UCSD-AML1 (cell line): Measurements from ENCODE around the gene MYO1E.
"Not testable (repeated sequence)": the region's sequence is repeated elsewhere in the genome, so short reads cannot be mapped to it uniquely, and the experiment has no call there.

Source experiments
- DNase-seq: peaks from one replicate; lab custom pipeline; 2025; ENCODE audit not compliant: unreplicated experiment; lab: John Stamatoyannopoulos, UW

Gene MYO1E

DNA sequence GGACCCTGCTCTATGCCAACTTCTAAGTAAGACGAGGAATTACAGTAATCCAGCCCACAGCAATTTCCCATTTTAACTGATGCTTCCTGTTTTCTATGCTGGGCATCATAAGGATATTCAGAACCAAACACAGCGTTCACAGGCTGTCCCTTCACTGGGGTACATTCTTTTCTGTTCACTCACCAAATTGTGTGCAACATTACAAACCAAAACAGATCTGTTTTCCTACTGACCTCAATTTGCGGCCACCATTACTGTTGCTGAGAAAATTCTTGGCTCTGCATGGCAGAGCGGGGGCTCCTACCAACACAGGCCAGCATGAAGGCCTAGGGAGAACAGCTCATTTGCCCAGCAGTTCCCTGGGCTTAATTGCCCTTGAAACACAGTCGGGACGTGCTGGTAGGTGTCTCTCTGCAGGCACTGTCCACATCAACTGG is 76.5 kb downstream of the MYO1E start:
- no peak for DNase-seq

DNA sequence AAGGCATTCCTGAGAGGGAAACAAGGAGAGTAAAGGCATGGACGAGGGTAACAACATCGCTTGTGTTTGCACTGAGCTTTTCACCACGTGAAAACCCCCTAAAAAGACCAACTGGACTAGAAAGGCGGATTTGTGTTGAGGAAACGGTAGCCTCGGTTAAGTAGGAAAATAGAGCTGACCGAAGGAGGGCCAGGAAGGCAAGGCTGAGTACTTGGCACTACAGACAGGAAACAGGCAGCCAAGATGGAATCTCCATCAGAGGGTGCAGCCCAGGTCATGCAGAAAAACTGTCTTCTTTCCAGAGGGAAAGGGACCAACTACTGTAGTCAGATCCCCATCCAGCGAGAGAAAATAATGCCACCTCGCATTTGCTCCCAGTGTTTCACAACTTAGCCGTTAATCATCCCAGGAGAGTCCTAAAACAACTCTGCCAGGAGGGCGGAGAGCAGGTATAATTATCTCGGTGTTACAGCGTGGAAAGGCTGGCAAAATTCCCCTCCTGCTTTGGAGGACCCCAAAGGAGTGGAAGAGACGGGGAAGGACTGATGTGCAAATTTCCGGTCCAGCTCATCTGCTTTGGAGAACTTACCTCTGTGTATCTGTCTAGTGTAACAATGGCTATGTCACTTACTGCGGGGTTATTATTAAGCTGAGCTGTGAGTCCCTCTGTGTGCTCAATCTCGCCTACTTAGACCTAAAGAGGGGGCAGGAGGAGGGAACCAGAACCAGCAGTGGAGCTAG is 77.2 kb downstream of the MYO1E start:
- no peak for DNase-seq

DNA sequence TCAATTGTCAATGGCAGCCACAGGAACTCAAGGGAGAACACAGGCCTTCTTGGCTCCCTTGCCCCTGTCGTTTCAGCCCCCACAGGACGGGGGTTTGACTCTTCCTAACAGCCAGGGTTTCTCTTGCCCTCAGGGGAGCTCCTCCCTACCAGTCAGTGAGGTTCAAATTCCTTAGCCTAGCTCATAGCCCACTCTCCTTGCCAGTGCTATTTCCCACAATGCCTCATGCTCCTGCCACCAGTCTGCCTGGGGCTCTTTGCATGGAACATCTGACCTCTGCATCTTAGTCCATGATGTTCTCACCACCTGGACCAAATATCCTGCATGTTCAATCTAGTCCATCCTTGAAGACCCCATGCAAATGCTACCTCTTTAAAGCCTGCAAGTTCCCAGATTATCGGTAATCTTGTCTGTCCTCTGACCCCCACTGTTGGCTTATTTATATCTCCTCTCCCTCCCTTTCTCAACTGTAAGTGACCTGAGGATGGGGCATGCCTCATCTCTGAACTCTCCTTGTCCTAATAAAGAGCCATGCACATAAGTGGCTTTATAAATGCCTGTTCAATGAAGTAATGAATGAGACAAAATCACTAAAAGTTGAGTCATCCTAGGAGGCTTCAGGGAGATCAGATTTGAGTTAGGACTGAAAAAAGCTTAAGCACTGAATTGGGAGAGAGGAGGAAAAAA is 78.0 kb downstream of the MYO1E start:
- no peak for DNase-seq

DNA sequence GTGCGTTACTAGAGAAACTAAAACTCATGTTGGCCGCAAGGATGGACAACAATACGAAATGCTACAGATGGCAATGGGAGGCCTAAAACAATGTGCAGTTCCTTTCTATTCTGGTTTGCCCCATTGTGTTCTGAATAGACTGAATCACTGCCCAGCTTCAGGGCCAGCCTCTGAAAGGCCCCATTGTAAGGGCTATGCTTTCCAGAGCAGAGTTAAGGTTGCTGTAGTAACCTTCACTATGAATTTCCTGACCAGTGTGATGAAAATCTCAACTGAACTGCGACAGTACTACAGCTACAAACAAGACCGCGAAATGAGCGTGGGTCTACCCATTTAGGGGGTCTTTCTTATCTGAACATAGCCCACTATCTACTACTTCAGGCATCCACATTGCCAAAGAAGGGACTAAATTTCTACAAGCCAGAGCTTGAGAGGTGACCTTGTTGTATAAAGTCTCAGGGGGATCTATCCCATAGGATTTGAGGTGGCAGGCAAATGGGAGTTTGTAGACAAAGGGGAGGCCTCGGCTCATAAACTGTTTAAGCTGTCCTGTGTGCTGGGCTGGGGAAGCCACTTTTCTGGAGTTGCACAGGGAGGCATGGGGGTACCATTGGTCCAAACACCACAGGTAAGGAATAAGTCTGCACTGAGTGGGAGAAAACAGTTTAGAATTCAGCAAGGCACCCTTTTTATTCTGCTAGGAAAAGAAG is 80.1 kb downstream of the MYO1E start:
- no peak for DNase-seq

DNA sequence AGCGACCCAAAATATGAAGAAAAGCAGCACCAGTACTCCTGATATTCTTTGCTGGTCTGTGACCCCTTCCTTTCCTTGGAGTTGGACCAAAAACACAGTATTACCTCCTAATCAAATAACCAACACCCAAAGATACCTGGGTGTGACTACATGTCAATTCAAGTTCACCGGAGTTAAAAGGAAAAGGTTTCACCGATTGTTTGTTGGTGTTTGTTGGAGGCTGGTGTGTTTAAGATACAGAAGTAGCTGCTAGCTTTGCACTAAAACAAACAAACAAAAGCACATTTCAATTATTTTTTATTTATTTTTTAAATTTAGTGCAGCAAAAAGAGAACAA is 81.5 kb downstream of the MYO1E start:
- DNase-seq = no peak

DNA sequence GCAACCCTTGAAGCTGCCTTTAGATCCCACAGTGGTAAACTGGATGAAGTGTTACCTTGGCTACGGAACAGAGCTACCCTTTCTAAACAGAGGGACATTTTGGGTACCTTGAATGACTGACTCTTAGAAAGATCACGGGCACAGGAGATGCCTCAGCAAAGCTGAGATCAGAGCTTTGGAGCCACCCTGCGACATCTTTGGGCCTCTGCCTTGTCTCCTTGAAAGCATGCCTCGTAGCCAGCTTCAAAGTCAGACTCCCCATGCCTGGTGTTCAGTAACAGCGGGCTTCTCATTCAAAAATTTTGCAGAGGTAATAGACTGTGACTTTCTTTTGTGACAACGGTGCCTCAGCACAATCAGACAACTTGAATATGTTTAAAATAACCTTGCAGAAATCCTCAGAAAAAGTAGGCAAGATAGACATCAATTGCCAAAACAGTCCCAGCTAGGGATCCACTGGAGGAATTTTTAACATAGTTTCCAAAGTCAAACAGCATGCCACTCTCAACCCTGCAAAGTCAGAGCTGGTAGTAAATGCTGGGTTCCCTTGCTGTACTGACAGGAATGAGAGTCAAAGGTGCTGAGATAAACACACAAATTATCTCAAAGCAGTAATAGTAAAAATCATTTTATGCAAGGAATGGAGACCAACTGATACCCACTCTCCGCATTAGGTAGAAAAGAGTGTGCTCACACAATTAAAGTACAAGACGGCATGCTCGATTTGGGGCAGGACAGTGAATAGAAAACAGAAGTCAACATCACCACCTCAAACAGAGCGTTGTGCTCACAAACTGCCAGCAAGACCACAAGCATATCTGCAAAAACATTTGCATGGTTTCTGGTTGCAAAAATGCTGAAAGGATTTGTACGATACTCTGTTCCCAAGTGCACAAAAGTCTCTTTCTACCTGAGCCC is 82.1 kb downstream of the MYO1E start:
- no peak for DNase-seq

DNA sequence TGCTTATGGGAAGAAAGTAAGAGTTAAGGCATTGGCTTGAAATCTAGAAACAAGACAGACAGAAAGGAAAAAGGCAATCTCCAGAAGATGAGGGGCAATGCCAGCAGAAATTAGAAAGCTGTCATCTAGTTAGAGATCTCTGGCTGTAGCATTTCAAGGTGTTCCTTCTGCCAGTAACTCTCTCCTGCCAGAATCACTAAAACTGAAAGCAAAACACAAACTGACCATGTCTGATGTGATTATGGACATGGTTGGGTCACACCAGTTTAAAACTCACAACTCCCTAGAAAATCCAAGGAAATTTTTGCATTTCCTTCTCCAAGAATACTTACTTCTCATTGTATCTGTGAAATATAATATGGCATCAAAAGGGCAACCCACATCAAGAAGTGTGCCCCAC is 83.1 kb downstream of the MYO1E start:
- no peak for DNase-seq

DNA sequence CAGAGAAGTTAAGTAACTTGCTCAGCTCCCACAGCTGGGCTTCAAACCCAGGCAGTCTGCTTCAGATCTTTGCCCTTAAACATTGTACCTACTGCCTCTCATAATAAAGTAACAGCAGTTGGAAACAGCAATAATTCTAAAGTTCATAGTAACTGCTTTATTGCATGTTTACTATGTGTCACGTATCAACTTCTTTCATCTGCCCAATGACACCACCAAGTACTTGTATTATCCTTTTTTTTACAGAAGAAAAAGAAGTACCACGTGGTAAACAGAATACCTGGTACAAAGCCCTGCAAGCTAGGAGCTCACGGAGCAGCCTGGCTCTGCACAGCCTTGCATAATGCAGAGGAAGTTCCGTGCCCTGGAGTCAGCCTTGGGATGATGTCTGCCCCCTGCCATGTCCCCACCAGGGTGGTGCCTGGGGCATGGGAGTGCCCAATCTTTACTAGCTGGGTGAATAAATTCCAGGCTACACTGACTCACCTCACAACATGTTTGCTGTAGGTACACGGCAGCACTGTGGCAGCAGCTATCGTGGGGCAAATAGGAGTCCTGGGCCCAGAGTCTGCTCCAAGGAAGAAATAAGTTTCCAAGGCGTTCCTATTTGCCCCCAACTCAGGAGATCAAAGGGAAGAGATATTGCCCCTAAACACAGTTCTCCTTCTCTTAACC is 88.8 kb downstream of the MYO1E start:
- DNase-seq = no peak

DNA sequence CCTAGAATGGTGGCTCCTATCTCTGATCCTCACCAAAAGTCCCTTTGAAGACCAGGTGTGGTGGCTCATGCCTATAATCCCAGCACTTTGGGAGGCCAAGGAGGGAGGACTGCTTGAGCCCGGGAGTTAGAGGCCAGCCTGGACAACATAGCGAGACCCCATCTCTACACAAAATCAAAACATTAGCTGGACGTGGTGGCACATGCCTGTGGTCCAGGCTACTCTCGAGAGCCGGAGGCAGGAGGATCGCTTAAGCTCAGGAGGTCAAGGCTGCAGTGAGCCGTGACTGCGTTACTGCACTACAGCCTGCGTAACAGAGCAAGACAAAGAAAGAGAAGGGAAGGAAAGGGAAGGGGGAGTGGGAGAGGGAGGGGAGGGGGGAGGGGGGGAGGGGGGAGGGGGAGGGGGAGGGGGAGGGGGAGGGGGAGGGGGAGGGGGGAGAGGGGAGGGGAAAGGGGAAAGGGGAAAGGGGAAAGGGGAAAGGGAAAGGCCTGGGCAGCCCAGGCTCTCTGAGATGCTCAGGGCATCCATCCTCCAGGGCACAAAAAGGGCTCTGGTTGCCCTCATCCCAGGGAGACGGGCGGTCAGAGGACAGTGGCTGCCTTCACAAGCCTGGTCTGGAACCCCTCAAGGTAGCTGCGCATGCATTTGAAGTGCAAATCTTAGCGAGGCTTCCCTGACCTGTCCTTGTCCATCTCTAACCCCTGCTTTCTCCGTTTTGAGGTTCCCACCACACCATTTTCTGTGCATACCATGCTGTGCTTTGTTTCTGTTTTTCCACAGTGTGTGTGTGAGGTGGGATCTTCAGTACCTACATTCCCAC is 89.9 kb downstream of the MYO1E start:
- no peak for DNase-seq

DNA sequence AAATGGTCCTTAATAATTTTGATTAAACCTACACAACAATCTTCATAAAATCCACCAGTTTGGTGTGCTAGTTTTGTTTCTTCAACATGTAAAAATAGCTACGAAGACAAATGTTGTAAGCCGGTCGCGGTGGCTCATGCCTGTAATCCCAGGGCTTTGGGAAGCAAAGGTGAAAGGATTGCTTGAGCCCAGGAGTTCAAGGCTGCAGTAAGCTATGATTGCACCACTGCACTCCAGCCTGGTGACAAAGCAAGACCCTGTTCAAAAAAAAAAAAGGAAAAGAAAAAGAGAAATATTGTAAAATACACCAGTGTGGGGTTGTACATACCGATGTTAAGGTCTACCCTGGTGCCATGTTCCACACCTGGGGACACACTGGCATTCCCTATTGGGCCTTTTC is 91.0 kb downstream of the MYO1E start:
- DNase-seq = no peak

DNA sequence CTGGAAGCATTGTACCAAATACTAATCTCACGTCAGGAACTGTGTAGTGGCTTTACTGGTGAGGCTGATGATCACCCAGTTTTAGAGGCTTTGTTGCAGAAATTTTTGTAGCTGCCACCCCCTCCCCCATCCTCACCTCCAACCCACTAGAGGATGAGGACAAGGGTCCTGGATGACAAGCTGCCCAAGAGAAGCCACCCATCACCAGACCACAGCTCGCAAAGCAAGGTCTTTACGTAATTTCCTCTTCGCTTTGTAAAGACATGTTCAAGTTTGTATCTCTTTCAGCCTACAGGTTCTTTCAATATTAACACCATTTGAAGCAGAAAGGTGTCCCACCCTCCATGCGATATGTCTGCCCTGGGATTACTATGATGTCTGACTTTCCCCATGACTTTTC is 91.8 kb downstream of the MYO1E start:
- DNase-seq = no peak

DNA sequence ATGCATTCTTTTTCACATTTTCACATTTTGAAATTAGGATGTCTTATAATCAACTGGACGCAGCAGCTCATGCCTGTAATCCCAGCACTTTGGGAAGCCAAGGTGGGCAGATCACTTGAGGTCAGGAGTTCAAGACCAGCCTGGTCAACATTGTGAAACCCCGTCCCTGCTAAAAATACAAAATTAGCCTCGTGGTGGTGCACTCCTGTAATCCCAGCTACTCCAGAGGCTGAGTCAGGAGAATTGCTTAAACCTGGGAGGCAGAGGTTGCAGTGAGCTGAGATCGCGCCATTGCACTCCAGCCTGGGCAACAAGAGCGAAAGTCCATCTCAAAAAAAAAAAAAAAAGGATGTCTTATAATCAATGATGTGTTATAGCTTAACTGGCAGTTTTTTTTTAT is 92.4 kb downstream of the MYO1E start:
- DNase-seq = not testable (repeated sequence)

DNA sequence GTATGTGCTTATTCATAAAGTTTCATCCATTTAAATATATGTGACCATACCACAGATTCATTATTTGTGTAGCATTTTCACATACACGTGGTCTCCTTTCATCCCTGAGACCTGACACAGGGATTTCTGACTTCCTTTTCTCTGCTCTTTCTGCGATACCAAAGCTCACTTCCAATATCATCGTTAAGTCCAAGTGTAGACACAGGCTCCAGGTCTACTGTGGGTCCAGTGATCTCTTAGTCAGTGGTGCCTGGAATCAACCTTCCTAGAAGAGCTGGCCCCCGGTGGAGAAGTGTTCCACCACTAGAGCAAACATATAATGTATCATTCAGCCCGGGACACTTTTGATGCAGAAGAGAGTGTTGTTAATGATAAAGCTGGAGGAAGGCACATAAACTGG is 93.6 kb downstream of the MYO1E start:
- DNase-seq = no peak

DNA sequence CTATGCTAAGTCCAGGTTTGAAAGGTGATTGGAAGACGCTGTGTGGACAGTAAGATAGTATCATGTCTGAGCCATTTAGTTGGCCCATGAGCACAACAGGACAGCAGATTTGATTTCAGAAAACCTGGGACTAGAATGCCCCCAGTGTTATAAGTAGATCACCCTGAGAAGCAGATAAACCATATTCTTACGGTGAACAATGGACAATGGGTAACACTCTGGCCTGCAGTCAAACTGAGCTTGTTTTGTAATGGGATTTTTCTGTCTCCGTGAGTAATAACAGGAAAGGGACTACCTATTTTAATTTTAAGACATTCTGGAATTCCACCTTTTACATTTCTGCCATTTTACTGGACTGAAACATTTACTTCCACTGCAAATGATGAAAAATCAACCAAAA is 94.6 kb downstream of the MYO1E start:
- no peak for DNase-seq

DNA sequence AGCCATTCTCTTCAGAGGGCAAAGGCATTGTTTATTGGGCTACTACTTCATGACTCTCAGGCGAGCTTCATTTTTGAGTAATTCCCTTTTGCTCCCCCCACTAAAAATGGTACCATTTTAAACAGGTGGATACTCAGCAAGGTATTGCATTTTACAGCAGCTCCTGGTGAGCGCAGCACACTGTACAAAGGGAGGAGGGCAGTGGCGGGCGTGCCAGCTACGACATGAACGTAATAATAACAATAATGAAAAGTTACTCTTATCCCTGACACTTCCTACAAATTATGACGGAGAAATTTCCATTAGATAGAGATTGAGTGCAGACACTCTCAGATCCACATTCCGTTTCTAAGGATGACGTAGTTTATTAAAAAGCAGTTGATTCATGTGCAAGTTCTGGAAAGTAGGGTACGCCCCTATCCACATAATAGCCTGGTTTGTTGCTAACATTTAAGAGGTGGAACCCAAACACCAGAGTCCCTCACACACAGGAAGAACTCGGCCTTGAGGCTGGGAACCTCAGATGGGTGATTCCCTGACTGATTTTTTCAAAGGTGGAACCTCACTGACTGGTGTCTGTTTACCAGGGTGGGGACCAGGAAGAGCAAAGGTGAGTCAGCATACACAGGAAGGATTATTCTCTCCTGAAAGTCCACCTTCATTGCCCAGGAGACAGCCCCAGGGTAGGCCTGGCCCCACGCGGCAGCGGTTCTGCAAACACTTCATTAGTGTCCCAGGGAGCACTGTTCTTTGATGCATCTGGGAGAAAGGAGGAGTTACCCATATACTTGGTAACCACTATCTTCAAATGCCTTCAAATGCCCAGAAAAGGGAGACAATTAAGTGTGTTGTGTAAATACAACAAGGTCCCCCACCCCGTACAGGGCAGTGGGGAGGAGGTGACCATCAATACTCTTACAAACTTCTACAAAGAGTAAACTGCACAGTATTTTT is 96.2 kb downstream of the MYO1E start:
- no peak for DNase-seq

DNA sequence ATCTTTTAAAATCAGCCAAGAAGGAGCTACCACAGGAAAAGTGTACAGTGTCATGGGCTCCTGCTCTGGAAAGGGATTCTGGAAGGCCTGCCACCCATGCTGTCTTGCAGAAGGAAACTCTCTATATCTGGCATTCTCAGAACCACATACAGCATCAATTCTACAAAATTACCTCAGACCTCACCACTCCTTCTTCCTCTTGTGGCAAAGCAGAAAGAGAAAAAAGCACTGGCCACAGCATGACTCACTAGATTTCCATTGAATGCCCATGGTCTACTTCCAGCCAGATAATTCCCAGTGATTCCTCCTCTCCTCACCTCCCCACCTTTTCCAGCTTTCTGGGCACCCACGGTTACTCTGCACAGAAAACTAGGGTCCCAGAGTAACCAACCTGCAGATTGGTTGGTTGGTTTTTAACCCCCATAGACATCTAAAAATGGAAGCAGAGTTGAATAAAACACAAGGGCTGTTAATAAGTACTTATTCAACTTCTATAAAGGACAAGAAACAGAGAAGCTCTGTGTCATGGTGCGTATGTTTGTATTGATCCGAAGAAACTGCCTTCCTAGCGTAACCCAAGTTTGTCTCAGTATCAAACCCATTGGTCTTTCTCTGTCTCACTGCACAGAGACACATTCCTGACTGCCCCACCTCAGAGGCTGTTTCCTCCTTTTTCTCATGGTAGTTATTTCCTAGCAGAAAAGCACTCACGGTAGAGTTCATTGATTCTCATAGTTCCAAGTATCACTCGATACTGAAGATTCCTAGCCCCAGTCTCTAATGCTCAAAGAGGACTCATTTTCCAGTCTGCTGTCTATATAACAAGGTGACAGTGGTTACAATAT is 98.3 kb downstream of the MYO1E start:
- peak; percentile 42 for DNase-seq

DNA sequence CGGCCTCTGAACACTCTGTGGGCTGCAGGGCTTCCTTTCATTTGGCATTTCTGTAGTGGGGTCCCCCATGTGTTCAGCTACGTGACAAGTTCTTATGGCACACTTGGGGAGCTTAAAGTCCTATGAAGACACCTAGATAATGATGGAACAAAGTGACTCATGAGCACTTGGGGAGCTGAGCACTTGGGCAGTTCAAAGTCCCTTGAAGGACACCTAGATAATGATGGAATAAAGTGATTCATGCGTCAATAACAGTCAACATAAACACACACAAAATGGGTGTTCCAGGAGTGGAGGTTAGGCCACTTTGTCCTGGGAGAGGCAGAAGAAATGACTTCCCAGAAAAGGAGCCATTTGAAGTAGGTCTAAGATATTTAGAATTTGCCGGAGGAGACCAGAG is 99.4 kb downstream of the MYO1E start:
- no peak for DNase-seq
